GM12875 (cell line): Measurements from ENCODE around the gene HSD17B2.

Source experiments
- H3K4me3 ChIP-seq: one replicate; pipeline ENCODE4 v1.5.1; 2011; ENCODE audit warnings: low read depth, low read length, control low read depth
- CTCF ChIP-seq: IDR thresholded peaks from 2 replicates; pipeline ENCODE4 v1.5.1; 2011; ENCODE audit warnings: low read depth, mild to moderate bottlenecking, control low read depth, inconsistent platforms, low read length, moderate library complexity, borderline replicate concordance; ENCODE audit not compliant: insufficient read depth

Gene HSD17B2

GRCh38 chr16:82027629-82028064 is 7.4 kb upstream of the HSD17B2 start:
- no peak for TF ChIP-seq CTCF
- H3K4me3 ChIP-seq: no peak overlapping the region

- peak; percentile 14; the same call in 1 of the 2 replicates for TF ChIP-seq CTCF
These were observed 3.7 kb upstream of the HSD17B2 start for GRCh38 chr16:82031116-82032084.

GRCh38 chr16:82033006-82033405 is 2.0 kb upstream of the HSD17B2 start:
- no peak for TF ChIP-seq CTCF
- H3K4me3 ChIP-seq: no peak overlapping the region

More at GRCh38 chr16:82031116-82032084, 3.7 kb upstream of the HSD17B2 start:
- H3K4me3 ChIP-seq: no peak overlapping the region

GRCh38 chr16:82033683-82034300 is 1.3 kb upstream of the HSD17B2 start:
- TF ChIP-seq CTCF: no peak
- no peak overlapping the region for H3K4me3 ChIP-seq

GRCh38 chr16:82037251-82037650 is 2.2 kb downstream of the HSD17B2 start:
- no peak overlapping the region for H3K4me3 ChIP-seq
- no peak for TF ChIP-seq CTCF

DNA sequence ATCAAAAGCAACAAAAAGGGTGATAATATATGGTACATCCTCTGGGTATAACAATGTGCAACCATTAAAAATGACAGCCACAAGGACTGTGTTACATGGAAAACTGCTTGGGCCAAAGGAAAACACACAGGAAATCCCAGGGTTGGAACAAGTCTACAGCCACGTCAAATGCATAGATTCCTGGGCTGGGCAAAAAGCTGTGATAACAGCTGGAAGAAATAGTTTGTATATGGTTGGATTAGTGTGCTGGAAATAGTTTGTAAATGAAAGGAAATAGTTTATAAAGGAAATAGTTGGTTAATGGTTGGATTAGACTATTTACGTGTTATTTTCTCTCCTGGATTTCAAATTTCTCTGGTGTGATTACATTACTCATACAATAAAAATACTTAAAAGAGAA is 2.6 kb downstream of the HSD17B2 start:
- no peak overlapping the region for H3K4me3 ChIP-seq
- no peak for TF ChIP-seq CTCF

DNA sequence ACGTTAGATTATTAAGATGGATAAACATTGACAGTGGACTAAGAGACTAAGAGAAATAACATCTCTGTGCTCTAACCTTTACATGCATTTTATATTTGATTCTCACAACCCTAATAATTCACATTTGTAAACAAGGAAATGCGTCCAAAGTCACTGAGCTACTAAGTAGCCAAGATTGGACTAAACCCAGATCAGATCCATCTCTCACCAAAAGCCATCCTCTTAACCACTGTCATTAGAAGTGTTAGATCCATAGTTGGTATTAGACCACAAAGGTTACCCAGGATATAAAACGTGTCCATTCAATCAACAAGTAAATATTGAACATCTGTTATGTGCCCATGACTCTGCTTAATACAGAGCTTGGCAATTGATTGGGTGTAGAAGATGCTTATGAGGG is 5.2 kb downstream of the HSD17B2 start:
- TF ChIP-seq CTCF: no peak
- H3K4me3 ChIP-seq: no peak overlapping the region
